Measurements from ENCODE around the gene SIL1. TPM values are rescaled to one million over a fixed set of nuclear protein-coding genes. Genes with fewer than 3 reads are reported as not detected.

Gene SIL1
- total and polyA plus RNA-seq, 2 of the 8 experiments (the other 6 are each of a cell fraction or from before 2014, with no cell fraction given) = 8.3 to 12.8 TPM

- TF ChIP-seq CHD7 (IDR thresholded peaks at IDR 0.05; ENCODE audit: insufficient replicate concordance, low read length) (no peak), HDAC2 (IDR thresholded peaks at IDR 0.05; ENCODE audit: borderline replicate concordance in 1 of 2, low read depth in 2 of 2, low read length in 2 of 2) (no peak), ATF3 (IDR thresholded peaks at IDR 0.05; ENCODE audit: insufficient read depth, low read depth, low read length) (no peak), RXRA (IDR thresholded peaks at IDR 0.05; ENCODE audit: insufficient read depth, low read depth, low read length) (no peak), JUND (IDR thresholded peaks at IDR 0.05; ENCODE audit: low read length) (no peak), POLR2AphosphoS5 (IDR thresholded peaks at IDR 0.05; ENCODE audit: low read depth, low read length) (no peak), EGR1 (IDR thresholded peaks at IDR 0.05; ENCODE audit: borderline replicate concordance, low read depth, low read length) (no peak)
- TF ChIP-seq, protein P1, sequence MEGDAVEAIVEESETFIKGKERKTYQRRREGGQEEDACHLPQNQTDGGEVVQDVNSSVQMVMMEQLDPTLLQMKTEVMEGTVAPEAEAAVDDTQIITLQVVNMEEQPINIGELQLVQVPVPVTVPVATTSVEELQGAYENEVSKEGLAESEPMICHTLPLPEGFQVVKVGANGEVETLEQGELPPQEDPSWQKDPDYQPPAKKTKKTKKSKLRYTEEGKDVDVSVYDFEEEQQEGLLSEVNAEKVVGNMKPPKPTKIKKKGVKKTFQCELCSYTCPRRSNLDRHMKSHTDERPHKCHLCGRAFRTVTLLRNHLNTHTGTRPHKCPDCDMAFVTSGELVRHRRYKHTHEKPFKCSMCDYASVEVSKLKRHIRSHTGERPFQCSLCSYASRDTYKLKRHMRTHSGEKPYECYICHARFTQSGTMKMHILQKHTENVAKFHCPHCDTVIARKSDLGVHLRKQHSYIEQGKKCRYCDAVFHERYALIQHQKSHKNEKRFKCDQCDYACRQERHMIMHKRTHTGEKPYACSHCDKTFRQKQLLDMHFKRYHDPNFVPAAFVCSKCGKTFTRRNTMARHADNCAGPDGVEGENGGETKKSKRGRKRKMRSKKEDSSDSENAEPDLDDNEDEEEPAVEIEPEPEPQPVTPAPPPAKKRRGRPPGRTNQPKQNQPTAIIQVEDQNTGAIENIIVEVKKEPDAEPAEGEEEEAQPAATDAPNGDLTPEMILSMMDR (IDR thresholded peaks at IDR 0.05; ENCODE audit: control extremely low read depth in 1 of 3, insufficient read depth in 1 of 3, low read depth in 1 of 3, low read length in 3 of 3) = no peak
Measured at GRCh38 chr5:139051392-139051791, 146.8 kb downstream of the SIL1 start (continued).
